ENCODE measurements around the gene WDR70. TPM values are rescaled to one million over a fixed set of nuclear protein-coding genes. Genes with fewer than 3 reads are reported as not detected.
"Not testable (repeated sequence)": the region's sequence is repeated elsewhere in the genome, so short reads cannot be mapped to it uniquely, and the experiment has no call there.

WDR70 gene
- total RNA-seq, 1 experiment from 2014 or later, result 31.3 TPM

GRCh38 chr5:37791321-37791720 lies 412.2 kb downstream of the WDR70 start:
- H3K4me1 Mint-ChIP-seq (ENCODE audit: insufficient read depth, unreplicated experiment), result peaks cover 7% of the 10 kb centered on the region
- no peaks in the 10 kb centered on the region for H3K27me3 Mint-ChIP-seq (ENCODE audit: insufficient read depth, unreplicated experiment)
- no peak for TF ChIP-seq CTCF (IDR thresholded peaks at IDR 0.05; ENCODE audit: unreplicated experiment)
- no peak overlapping the region for H3K27ac Mint-ChIP-seq (ENCODE audit: low read depth, unreplicated experiment)
- H3K36me3 Mint-ChIP-seq (ENCODE audit: insufficient read depth, unreplicated experiment), result no peaks in the 10 kb centered on the region
- no peaks in the 10 kb centered on the region for H3K9me3 Mint-ChIP-seq (ENCODE audit: unreplicated experiment)
- no peak for DNase-seq (ENCODE audit: unreplicated experiment)
- CTCF ChIA-PET, result no interaction called here
- no peak overlapping the region for H3K4me3 Mint-ChIP-seq (ENCODE audit: unreplicated experiment)
- POLR2A ChIA-PET, result interaction anchor here (1.0 kb wide), 2 partner anchors 8 to 34 kb away, joined by 3 read pairs; no protein-coding TSS in a partner anchor
- intact Hi-C loops (cut with micrococcal nuclease), result no loop called here
- no TSS peak for BruUV-seq (replicated peaks)

GRCh38 chr5:37792975-37793631 lies 414.0 kb downstream of the WDR70 start:
- Mint-ChIP-seq H3K9me3 (ENCODE audit: unreplicated experiment) (peaks cover 6% of the 10 kb centered on the region), H3K36me3 (ENCODE audit: insufficient read depth, unreplicated experiment) (no peaks in the 10 kb centered on the region), H3K27me3 (ENCODE audit: insufficient read depth, unreplicated experiment) (no peaks in the 10 kb centered on the region), H3K4me3 (ENCODE audit: unreplicated experiment) (no peak overlapping the region), H3K27ac (ENCODE audit: low read depth, unreplicated experiment) (no peak overlapping the region), H3K4me1 (ENCODE audit: insufficient read depth, unreplicated experiment) (peaks cover 7% of the 10 kb centered on the region)
- TF ChIP-seq CTCF (IDR thresholded peaks at IDR 0.05; ENCODE audit: unreplicated experiment), result no peak
- ChIA-PET POLR2A (no interaction called here), CTCF (interaction anchor here (0.6 kb wide), 1 partner anchor 204 kb away, joined by 3 read pairs; no protein-coding TSS in a partner anchor)
- DNase-seq (ENCODE audit: unreplicated experiment), result peak; percentile 71
- intact Hi-C loops (cut with micrococcal nuclease), result no loop called here
- no TSS peak for BruUV-seq (replicated peaks)

- H3K4me1 Mint-ChIP-seq (ENCODE audit: insufficient read depth, unreplicated experiment); intact Hi-C loops (cut with micrococcal nuclease); DNase-seq (ENCODE audit: unreplicated experiment); H3K27ac Mint-ChIP-seq (ENCODE audit: low read depth, unreplicated experiment); BruUV-seq (replicated peaks); H3K27me3 Mint-ChIP-seq (ENCODE audit: insufficient read depth, unreplicated experiment); H3K4me3 Mint-ChIP-seq (ENCODE audit: unreplicated experiment); CTCF ChIA-PET; H3K36me3 Mint-ChIP-seq (ENCODE audit: insufficient read depth, unreplicated experiment); H3K9me3 Mint-ChIP-seq (ENCODE audit: unreplicated experiment); POLR2A ChIA-PET: not testable (repeated sequence)
These were observed 416.2 kb downstream of the WDR70 start for GRCh38 chr5:37795292-37795691.

GRCh38 chr5:37796435-37796834 lies 417.3 kb downstream of the WDR70 start:
- CTCF ChIA-PET, result interaction anchor here (1.0 kb wide), 1 partner anchor 41 kb away, joined by 3 read pairs; no protein-coding TSS in a partner anchor
- H3K9me3 Mint-ChIP-seq (ENCODE audit: unreplicated experiment); H3K27ac Mint-ChIP-seq (ENCODE audit: low read depth, unreplicated experiment); H3K27me3 Mint-ChIP-seq (ENCODE audit: insufficient read depth, unreplicated experiment); BruUV-seq (replicated peaks); H3K36me3 Mint-ChIP-seq (ENCODE audit: insufficient read depth, unreplicated experiment); DNase-seq (ENCODE audit: unreplicated experiment); H3K4me1 Mint-ChIP-seq (ENCODE audit: insufficient read depth, unreplicated experiment); POLR2A ChIA-PET; H3K4me3 Mint-ChIP-seq (ENCODE audit: unreplicated experiment); intact Hi-C loops (cut with micrococcal nuclease): not testable (repeated sequence)

- no TSS peak for BruUV-seq (replicated peaks)
- intact Hi-C loops (cut with micrococcal nuclease), result no loop called here
- H3K27ac Mint-ChIP-seq (ENCODE audit: low read depth, unreplicated experiment), result no peak overlapping the region
- H3K36me3 Mint-ChIP-seq (ENCODE audit: insufficient read depth, unreplicated experiment), result no peaks in the 10 kb centered on the region
- POLR2A ChIA-PET, result interaction anchor here (0.6 to 1.6 kb wide), 3 partner anchors 9 to 81 kb away, joined by 3 read pairs; no protein-coding TSS in a partner anchor
- peaks cover 6% of the 10 kb centered on the region for H3K9me3 Mint-ChIP-seq (ENCODE audit: unreplicated experiment)
- CTCF ChIA-PET, result interaction anchor here (0.6 kb wide), 1 partner anchor 11 kb away, joined by 3 read pairs; no protein-coding TSS in a partner anchor
- H3K4me3 Mint-ChIP-seq (ENCODE audit: unreplicated experiment), result no peak overlapping the region
- peak; percentile 14 for DNase-seq (ENCODE audit: unreplicated experiment)
- H3K4me1 Mint-ChIP-seq (ENCODE audit: insufficient read depth, unreplicated experiment), result no peaks in the 10 kb centered on the region
- H3K27me3 Mint-ChIP-seq (ENCODE audit: insufficient read depth, unreplicated experiment), result no peaks in the 10 kb centered on the region
- TF ChIP-seq CTCF (IDR thresholded peaks at IDR 0.05; ENCODE audit: unreplicated experiment), result no peak
These were observed 420.8 kb downstream of the WDR70 start for GRCh38 chr5:37799865-37800421.
